Body of pancreas (tissue), 4 donors: Measurements from ENCODE around the gene SPOCK3. TPM values are rescaled to one million over a fixed set of nuclear protein-coding genes. Genes with fewer than 3 reads are reported as not detected.

ENCODE experiments used
- ATAC-seq: fragments of 150-250 bp; one replicate; pipeline ENCODE4 v1.9.1; 2016
- DNase-seq, 4 donors: peaks; one replicate each; pipeline ENCODE4 v3.0.0-alpha.2; 2019
- H3K27ac ChIP-seq, 4 donors: fragments of 200-600 bp; sonication (generic); 1 replicate in 3 of 4; 2 replicates in 1 of 4; pipeline versions ENCODE4 v1.5.1 to v1.6.1; 2016 to 2019; ENCODE audit warnings: mild to moderate bottlenecking in 1 of 4, mixed read lengths in 1 of 4, moderate library complexity in 1 of 4
- H3K27me3 ChIP-seq, 2 donors: fragments of 200-600 bp; sonication (generic); one replicate each; pipeline ENCODE4 v1.6.0; 2016; ENCODE audit warnings: mild to moderate bottlenecking in 1 of 2
- H3K36me3 ChIP-seq, 2 donors: fragments of 200-600 bp; sonication (generic); replicated peaks in 1 of 2; 2 replicates each; pipeline ENCODE4 v1.5.1; 2016; ENCODE audit warnings: low read depth in 2 of 2; ENCODE audit not compliant: insufficient read depth in 1 of 2
- H3K4me1 ChIP-seq: fragments of 200-600 bp; sonication (generic); one replicate; pipeline ENCODE4 v1.6.0; 2016
- H3K4me3 ChIP-seq, 2 donors: fragments of 200-600 bp; sonication (generic); 1 replicate in 1 of 2; 2 replicates in 1 of 2; pipeline ENCODE4 v1.5.1; 2016 to 2019
- H3K9me3 ChIP-seq, 3 donors: fragments of 200-600 bp; sonication (generic); 1 replicate in 2 of 3; 2 replicates in 1 of 3; pipeline ENCODE4 v1.5.1; 2016
- POLR2A ChIP-seq, 3 donors: fragments of 450-650 bp; IDR thresholded peaks; one replicate each; pipeline ENCODE4 v1.6.1; 2016; ENCODE audit warnings: antibody characterized with exemption in 3 of 3, mild to moderate bottlenecking in 2 of 3
- WGBS, 2 donors: methylation state at CpG; one replicate each; pipeline ENCODE4 v1.1.5; 2017; 5-methylcytosine and 5-hydroxymethylcytosine counted together
- intact Hi-C: fragments of 100-400 bp; cut with DNase I; formaldehyde crosslinking; loops from one replicate; pipeline ENCODE4 v1.15.1; 2023
- small RNA-seq: library from RNA; depleted of rRNA; stranded (forward); fragments of <200 nt; gene quantifications from one replicate; pipeline ENCODE3, GENCODE V24; 2016
- total RNA-seq, 2 donors: library from RNA; depleted of rRNA; stranded (reverse); fragments of >200 nt; gene quantifications; one replicate each; pipeline ENCODE4 v1.1.0, GENCODE V29; 2016
- TF ChIP-seq, protein P1 (sequence below), 7 experiments: fragments of 450-650 bp in 4 of 7; fragments of 200-600 bp in 3 of 7; sonication (generic) in 3 of 7; IDR thresholded peaks; one replicate each; pipeline ENCODE4 v1.5.1; 2016 to 2019; ENCODE audit warnings: antibody characterized with exemption in 7 of 7

The SPOCK3 gene
- total RNA-seq, 2 donors from 2014 or later, result not detected

- Histone ChIP-seq H3K27ac (no peak overlapping the region), H3K4me1 (no peaks in the 10 kb centered on the region), H3K27me3 (no peaks in the 10 kb centered on the region), H3K4me3 (no peak overlapping the region), H3K9me3 (no peaks in the 10 kb centered on the region), H3K36me3 (no peaks in the 10 kb centered on the region)
- intact Hi-C loops, result no loop called here
- no peak for ATAC-seq
- TF ChIP-seq POLR2A (IDR thresholded peaks at IDR 0.05), result no peak
- TF ChIP-seq, protein P1, sequence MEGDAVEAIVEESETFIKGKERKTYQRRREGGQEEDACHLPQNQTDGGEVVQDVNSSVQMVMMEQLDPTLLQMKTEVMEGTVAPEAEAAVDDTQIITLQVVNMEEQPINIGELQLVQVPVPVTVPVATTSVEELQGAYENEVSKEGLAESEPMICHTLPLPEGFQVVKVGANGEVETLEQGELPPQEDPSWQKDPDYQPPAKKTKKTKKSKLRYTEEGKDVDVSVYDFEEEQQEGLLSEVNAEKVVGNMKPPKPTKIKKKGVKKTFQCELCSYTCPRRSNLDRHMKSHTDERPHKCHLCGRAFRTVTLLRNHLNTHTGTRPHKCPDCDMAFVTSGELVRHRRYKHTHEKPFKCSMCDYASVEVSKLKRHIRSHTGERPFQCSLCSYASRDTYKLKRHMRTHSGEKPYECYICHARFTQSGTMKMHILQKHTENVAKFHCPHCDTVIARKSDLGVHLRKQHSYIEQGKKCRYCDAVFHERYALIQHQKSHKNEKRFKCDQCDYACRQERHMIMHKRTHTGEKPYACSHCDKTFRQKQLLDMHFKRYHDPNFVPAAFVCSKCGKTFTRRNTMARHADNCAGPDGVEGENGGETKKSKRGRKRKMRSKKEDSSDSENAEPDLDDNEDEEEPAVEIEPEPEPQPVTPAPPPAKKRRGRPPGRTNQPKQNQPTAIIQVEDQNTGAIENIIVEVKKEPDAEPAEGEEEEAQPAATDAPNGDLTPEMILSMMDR (IDR thresholded peaks at IDR 0.05), result no peak
- DNase-seq, result no peak
- 77 to 87% methylated on average over 1 of the region's 1 CpG for WGBS, 2 donors
These were observed 546.5 kb downstream of the SPOCK3 start for GRCh38 chr4:166687828-166688227.

Small RNA genes within 50 kb of the gene (small RNA-seq; reads per million reads assigned to genes)
- not detected for gene RNA5SP171
